ENCODE data around the gene THBS3. TPM values are rescaled to one million over a fixed set of nuclear protein-coding genes. Genes with fewer than 3 reads are reported as not detected.
"Not testable (repeated sequence)": the region's sequence is repeated elsewhere in the genome, so short reads cannot be mapped to it uniquely, and the experiment has no call there.

The THBS3 gene
- total and polyA plus RNA-seq, 10 donors, result 10.2 to 31.2 (median 20.8) TPM

DNA sequence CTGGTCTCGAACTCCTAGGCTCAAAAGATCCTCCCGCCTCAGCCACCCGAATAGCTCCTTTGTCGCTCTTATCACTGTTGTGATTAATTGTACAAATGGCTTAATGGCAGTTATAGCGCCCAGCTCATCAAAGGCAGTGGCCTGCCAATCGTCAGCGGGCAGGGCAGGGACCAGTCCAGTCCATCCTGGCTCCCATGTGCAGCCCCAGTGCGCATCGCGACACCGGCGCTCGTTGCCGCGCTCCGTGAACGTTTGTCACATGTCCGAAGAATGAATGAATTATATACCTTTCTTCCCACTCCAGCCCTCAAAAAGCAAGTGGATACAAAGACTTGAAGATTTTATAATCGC lies 19.2 kb upstream of the THBS3 start:
- Histone ChIP-seq H3K36me3 (no peaks in the 10 kb centered on the region), H3K4me1 (peaks cover 7 to 63% (median 47%) of the 10 kb centered on the region in 6 donors), H3K27me3 (replicated peaks in 1 of 7) (no peaks in the 10 kb centered on the region), H3K4me3 (peak overlapping the region; percentile 52 to 81 (median 62)), H3K27ac (peak overlapping the region; percentile 71 to 90 (median 90)), H3K9me3 (no peaks in the 10 kb centered on the region)
- WGBS, 5 donors, result 0 to 1% (median 0%) methylated on average over 19 of the region's 19 CpGs
- peak; percentile 89 for DNase-seq
- intact Hi-C loops (cut with DNase I; ENCODE audit: low total_unique reads), result loop anchor here (10.0 kb wide), 1 partner anchor 52 kb away; the partner anchor contains the start of genes KRTCAP2 and TRIM46
- TF ChIP-seq, protein P1, sequence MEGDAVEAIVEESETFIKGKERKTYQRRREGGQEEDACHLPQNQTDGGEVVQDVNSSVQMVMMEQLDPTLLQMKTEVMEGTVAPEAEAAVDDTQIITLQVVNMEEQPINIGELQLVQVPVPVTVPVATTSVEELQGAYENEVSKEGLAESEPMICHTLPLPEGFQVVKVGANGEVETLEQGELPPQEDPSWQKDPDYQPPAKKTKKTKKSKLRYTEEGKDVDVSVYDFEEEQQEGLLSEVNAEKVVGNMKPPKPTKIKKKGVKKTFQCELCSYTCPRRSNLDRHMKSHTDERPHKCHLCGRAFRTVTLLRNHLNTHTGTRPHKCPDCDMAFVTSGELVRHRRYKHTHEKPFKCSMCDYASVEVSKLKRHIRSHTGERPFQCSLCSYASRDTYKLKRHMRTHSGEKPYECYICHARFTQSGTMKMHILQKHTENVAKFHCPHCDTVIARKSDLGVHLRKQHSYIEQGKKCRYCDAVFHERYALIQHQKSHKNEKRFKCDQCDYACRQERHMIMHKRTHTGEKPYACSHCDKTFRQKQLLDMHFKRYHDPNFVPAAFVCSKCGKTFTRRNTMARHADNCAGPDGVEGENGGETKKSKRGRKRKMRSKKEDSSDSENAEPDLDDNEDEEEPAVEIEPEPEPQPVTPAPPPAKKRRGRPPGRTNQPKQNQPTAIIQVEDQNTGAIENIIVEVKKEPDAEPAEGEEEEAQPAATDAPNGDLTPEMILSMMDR (IDR thresholded peaks at IDR 0.05 in 8 of 11, conservative IDR thresholded peaks at IDR 0.05 in 3 of 11), result peak in 6 of 11 experiments; percentile 0 to 30 (median 26)
- no peak for TF ChIP-seq POLR2A (IDR thresholded peaks at IDR 0.05)

DNA sequence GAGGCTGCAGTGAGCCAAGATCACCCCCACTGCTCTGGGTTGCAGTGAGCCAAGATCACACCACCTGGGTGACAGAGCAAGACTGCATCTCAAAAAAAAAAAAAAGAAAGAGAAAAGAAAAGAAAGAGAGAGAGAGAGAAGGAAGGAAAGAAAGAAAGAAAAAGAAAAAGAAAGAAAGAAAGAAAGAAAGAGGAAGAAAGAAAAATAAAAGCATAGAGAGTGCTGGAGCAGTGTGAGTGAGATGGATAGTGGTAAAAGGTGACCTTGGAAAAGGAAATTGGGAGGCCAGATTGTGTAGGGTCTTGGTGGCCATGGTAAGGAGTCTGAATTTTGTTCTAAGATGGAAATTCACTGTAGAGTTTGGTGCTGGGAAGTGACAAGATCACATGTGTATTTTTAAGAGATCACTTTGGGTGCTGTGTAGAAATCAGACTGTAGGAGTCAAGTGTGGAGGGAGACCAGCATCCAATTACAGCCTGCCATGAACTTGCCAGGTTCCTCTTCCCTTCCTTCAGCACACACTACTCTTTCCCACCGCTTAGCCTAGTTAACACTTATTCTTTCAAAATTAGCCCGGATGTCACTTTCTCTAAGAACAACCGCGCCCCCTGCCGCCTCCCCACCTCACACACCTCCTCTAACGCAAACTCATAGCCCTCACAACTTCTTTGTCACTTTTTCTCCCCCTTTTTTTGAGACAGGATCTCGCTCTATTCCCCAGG lies 18.7 kb upstream of the THBS3 start:
- 0 to 1% (median 0%) methylated on average over 7 of the region's 7 CpGs for WGBS, 5 donors
- Histone ChIP-seq H3K9me3 (no peaks in the 10 kb centered on the region), H3K4me3 (peak overlapping the region; percentile 52 to 81 (median 62)), H3K27me3 (replicated peaks in 1 of 7) (no peaks in the 10 kb centered on the region), H3K27ac (peak overlapping the region; percentile 71 to 90 (median 90)), H3K36me3 (no peaks in the 10 kb centered on the region), H3K4me1 (peaks cover 7 to 68% (median 49%) of the 10 kb centered on the region in 6 donors)
- DNase-seq, result peak; percentile 92
- intact Hi-C loops (cut with DNase I; ENCODE audit: low total_unique reads), result loop anchor here (10.0 kb wide), 1 partner anchor 52 kb away; the partner anchor contains the start of genes KRTCAP2 and TRIM46
- TF ChIP-seq, protein P1 (IDR thresholded peaks at IDR 0.05 in 8 of 11, conservative IDR thresholded peaks at IDR 0.05 in 3 of 11), result peak; percentile 46 to 93 (median 79)
- TF ChIP-seq POLR2AphosphoS5 (IDR thresholded peaks at IDR 0.05) (peak in 1 of 3 donors; percentile 9), POLR2A (IDR thresholded peaks at IDR 0.05) (no peak)

DNA sequence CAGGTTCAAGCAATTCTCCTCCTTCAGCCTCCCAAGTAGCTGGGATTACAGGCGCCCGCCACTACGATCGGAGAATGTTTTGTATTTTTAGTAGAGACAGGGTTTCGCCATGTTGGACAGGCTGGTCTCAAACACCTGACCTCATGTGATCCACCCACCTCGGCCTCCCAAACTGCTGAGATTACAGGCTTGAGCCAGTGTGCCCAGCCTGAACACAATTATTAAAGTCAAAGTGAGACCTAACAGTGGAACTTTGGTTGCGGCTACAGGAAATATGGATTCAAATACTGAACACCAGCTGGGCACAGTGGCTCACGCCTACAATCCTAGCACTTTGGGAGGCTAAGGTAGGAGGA lies 17.7 kb upstream of the THBS3 start:
- intact Hi-C loops (cut with DNase I; ENCODE audit: low total_unique reads), result loop anchor here (10.0 kb wide), 1 partner anchor 51 kb away; the partner anchor contains the start of genes KRTCAP2 and TRIM46
- H3K9me3 ChIP-seq; H3K36me3 ChIP-seq; DNase-seq; H3K4me3 ChIP-seq; H3K27me3 ChIP-seq (replicated peaks in 1 of 7): not testable (repeated sequence)
- Histone ChIP-seq H3K4me1 (peaks cover 7 to 77% (median 51%) of the 10 kb centered on the region in 6 donors), H3K27ac (peak overlapping the region in 4 of 8 donors; percentile 89 to 90 (median 90))
- 88 to 94% (median 93%) methylated on average over 8 of the region's 8 CpGs for WGBS, 5 donors

DNA sequence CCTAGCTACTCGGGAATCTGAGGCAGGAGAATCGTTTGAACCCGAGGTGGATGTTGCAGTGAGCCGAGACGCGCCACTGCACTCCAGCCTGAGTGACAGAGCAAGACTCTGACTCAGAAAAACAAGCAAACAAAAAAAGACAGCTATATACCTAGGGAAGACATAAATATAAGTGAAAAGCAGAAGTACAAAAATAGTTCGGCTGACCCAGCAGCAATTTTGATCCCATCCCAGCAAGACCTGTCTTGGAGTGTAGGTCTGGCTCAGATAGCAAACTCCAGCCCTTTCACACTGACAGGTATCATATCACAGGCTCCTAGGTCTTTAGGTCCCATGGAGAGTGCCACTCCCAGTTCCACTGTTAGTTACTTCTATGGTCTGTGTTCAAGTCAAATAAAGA lies 15.3 kb upstream of the THBS3 start:
- Histone ChIP-seq H3K4me1 (peaks cover 7 to 91% (median 54%) of the 10 kb centered on the region in 6 donors), H3K4me3 (no peak overlapping the region), H3K36me3 (no peaks in the 10 kb centered on the region), H3K9me3 (no peaks in the 10 kb centered on the region), H3K27me3 (replicated peaks in 1 of 7) (no peaks in the 10 kb centered on the region), H3K27ac (peak overlapping the region in 3 of 8 donors; percentile 10 to 56 (median 30))
- WGBS, 5 donors, result 40 to 58% (median 52%) methylated on average over 7 of the region's 7 CpGs
- no peak for DNase-seq
- intact Hi-C loops (cut with DNase I; ENCODE audit: low total_unique reads), result loop anchor here (10.0 kb wide), 1 partner anchor 48 kb away; the partner anchor contains the start of genes KRTCAP2 and TRIM46
- TF ChIP-seq POLR2AphosphoS5 (IDR thresholded peaks at IDR 0.05) (no peak), POLR2A (IDR thresholded peaks at IDR 0.05) (no peak)
- TF ChIP-seq, protein P1 (IDR thresholded peaks at IDR 0.05 in 8 of 11, conservative IDR thresholded peaks at IDR 0.05 in 3 of 11), result no peak

DNA sequence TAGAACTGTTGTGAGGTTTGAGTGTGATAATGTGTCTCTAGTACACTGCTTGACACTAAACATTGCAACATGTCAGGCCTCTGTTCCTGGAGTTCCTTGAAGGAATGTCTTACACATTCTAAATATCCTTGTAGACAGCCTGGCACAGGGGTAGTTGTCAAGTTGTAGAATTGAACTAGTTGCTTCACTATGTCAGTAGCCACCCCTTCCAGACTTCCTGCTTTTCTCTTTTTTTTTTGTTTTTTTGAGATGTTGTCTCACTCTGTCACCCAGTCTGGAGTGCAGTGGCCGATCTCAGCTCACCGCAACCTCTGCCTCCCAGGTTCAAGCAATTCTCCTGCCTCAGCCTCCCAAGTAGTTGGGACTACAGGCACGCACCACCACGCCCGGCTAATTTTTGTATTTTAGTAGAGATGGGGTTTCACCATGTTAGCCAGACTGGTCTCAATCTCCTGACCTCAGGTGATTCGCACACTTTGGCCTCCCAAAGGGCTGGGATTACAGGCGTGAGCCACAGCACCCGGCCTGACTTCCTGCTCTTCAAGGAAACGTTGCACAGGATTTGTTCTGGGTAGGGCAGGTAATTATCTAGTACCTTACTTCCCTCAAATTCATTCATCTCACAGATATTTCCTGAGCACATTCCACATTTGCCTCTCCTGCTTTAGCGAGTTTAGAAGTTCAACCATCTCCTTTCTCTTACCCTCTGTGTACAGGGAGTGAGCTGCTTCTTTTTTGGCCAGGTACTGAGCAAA lies 12.7 kb upstream of the THBS3 start:
- 69 to 83% (median 76%) methylated on average over 10 of the region's 10 CpGs for WGBS, 5 donors
- peaks cover 0 to 13% (median 0%) of the 10 kb centered on the region in 6 donors for H3K36me3 ChIP-seq
- intact Hi-C loops (cut with DNase I; ENCODE audit: low total_unique reads), result loop anchor here (10.0 kb wide), 1 partner anchor 46 kb away; the partner anchor contains the start of genes KRTCAP2 and TRIM46
- not testable (repeated sequence) for H3K27me3 ChIP-seq (replicated peaks in 1 of 7); H3K4me3 ChIP-seq; DNase-seq; H3K9me3 ChIP-seq
- peak overlapping the region in 6 of 8 donors; percentile 18 to 82 (median 72) for H3K27ac ChIP-seq
- H3K4me1 ChIP-seq, result peaks cover 5 to 71% (median 35%) of the 10 kb centered on the region in 6 donors
